CD4-positive, alpha-beta T cell treated with Interleukin-2 at 100 ng/mL for 4 hours (primary cell): Measurements from ENCODE around the gene SLC22A1.
"Not testable (repeated sequence)": the region's sequence is repeated elsewhere in the genome, so short reads cannot be mapped to it uniquely, and the experiment has no call there.

Source experiments
- DNase-seq: peaks from one replicate; pipeline ENCODE4 v3.0.0-alpha.2; 2020; ENCODE audit warnings: low spot score

Gene SLC22A1

DNA sequence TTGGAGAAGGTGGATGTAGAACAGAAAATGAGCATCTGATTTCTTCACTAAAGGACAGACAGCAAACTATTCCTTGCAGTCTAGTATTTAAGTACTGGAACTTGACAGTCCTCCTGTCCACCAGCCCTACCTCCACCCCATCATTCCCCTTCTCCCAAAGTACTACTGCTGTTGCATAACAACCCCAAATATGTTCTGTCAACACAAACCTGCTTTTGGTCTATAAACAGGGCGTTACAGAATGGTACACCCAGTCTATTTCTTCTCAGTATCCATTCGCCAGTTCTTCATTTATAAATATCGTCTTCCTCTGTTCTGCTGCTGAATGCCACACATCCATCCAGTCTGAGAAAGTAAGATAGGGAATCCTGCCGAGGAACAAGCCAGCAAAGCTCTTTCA, 27.7 kb upstream of the SLC22A1 start:
- no peak for DNase-seq

DNA sequence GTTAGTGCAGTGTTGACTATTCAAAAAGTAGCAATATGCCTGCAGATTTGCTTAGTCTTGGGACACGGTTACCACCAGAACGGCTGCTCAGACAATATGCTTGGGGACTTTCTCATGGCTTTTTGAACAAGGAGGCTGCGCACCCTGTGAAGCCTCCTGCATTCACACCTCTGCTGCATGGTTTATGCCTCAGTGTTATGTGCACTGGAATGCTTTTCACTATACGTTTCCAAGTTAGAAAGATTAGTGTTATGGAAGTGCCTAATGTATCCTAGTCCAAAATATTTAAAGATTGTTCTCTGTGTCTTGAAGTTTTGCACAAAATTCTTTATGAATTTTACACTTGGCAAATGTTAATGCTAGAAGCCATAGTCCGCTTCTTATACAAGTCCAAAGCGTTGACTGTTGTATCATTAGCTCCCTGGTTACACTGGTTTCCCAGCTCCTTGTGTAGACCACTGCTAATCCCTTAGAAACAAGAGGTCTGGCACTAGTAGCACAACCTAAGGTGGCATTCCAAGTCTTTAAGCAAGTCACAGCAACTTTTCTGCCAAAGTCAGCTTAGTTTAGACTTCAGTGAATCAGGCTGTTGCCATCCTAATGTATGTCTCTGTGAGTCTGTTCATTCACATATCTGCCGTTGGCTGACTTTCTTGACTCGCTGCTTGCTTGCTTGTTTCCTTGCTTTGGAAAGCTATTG, 26.3 kb upstream of the SLC22A1 start:
- no peak for DNase-seq

DNA sequence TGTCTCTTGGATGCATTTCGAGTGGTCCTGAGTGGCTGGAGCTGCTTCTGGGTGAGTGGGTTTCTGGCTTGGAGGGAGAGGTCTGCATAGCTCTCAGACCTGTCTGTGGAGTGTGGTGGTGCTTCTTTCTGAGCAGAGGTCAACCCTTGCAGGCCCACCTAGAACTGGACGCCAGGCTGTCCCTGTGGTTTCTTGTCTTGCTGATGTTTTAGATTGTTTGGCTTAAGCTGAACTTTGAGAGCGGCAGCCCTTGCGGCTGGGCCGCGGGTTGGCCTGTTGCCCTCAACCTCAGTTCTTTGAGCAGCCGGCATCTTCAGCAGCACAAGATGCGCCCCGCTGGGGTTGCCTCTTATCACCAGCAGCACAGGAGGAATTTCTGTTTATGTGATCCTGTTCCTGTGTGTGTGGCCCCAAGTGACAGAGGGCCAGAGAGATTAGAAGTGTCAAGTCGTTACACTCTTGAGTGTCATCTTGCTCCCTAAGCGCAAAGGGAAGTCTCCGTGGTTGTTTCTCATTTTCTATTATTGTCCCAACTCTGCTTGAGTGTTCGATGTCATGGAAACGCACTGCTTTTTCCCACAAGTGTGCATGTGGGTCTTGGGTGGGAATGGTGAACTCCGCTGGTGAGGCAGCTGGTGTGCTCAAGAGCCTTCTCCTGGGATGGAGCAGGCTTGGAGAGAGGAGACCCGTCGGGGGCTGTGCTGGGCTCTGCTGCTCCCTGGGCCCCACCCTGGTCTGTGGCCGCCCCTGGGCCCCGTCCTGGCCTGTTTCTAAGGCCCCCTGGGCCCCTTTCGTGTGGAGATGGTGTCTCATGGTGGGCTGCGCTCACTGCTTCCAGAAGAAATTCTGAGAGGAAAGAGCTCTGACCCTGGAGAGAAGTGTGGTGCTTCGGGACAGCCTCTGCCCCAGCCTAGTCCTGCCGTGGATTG, 20.1 kb upstream of the SLC22A1 start:
- DNase-seq = no peak

DNA sequence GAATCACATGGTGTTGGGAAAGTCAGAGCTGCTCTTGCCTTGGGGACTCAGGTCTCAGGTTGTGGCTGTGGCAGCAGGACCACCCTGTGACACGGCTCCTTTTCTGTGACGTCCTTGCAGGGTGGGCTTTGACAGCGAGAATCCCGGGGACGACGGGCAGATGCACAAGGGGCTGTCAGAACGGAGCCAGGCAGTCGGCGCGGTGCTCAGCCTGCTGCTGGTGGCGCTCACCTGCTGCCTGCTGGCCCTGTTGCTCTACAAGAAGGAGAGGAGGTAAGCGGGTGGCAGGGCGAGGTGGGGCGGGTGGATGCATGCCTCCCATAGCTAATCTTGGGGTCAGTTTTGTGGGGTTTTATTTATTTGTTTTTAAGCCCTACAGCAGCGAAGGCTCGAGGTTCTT, 19.2 kb upstream of the SLC22A1 start:
- no peak for DNase-seq

DNA sequence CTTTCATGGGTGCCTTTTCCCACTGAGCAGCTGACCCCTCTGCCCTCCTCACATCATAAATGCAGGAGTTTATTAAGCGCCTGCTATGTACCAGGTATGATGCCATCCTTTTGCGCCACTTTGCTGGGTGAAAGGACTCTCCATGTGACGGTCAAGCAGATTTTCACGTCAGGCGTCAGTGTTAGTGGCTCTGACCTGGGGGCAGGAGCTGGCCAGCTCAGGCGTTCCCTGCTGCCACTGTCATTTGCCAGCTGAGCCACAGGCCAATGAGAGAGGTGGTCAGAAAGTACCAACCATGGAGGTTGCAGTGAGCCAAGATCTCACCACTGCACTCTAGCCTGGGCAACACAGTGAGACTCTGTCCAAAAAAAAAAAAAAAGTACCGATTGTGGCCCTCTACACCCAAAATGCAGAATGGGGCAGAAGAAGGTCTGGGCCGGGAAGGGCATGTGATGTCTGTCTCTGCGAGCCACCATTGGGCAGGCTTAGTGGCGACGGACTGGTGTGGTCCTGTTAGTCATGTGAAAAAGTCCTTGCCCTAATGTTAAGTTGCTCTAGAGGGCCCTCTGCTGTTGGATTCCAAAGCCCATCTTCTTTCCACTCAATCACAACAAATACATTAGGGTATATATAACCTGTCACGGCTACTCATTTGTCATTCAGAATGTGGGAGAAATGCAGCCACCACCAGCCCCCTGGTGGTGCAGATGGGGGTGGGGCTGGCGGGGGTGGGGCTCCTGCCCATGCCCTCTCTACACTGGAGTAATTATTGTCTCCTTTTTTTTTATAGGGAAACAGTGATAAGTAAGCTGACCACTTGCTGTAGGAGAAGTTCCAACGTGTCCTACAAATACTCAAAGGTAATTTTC, 18.4 kb upstream of the SLC22A1 start:
- DNase-seq = peak; percentile 7

DNA sequence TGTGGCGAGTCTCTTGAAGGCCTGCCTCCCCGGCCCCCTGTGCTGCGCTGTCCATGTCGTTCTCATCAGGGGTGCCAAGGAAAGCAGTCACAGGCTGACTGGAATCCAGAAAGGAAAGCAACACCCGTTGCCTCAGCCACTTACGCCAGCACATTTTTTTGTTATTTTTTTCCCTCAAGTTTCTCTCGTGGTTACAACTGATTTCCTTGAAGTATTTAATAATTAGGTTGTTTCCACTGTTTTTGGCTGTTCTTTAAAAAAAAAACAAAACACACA, 17.9 kb upstream of the SLC22A1 start:
- DNase-seq = no peak

DNA sequence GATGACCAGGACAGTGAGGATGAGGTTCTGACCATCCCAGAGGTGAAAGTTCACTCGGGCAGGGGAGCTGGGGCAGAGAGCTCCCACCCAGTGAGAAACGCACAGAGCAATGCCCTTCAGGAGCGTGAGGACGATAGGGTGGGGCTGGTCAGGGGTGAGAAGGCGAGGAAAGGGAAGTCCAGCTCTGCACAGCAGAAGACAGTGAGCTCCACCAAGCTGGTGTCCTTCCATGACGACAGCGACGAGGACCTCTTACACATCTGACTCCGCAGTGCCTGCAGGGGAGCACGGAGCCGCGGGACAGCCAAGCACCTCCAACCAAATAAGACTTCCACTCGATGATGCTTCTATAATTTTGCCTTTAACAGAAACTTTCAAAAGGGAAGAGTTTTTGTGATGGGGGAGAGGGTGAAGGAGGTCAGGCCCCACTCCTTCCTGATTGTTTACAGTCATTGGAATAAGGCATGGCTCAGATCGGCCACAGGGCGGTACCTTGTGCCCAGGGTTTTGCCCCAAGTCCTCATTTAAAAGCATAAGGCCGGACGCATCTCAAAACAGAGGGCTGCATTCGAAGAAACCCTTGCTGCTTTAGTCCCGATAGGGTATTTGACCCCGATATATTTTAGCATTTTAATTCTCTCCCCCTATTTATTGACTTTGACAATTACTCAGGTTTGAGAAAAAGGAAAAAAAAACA, 16.6 kb upstream of the SLC22A1 start:
- DNase-seq = no peak

DNA sequence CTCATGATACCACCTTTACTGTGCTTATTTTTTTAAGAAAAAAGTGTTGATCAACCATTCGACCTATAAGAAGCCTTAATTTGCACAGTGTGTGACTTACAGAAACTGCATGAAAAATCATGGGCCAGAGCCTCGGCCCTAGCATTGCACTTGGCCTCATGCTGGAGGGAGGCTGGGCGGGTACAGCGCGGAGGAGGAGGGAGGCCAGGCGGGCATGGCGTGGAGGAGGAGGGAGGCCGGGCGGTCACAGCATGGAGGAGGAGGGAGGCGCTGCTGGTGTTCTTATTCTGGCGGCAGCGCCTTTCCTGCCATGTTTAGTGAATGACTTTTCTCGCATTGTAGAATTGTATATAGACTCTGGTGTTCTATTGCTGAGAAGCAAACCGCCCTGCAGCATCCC, 15.6 kb upstream of the SLC22A1 start:
- DNase-seq = no peak

DNA sequence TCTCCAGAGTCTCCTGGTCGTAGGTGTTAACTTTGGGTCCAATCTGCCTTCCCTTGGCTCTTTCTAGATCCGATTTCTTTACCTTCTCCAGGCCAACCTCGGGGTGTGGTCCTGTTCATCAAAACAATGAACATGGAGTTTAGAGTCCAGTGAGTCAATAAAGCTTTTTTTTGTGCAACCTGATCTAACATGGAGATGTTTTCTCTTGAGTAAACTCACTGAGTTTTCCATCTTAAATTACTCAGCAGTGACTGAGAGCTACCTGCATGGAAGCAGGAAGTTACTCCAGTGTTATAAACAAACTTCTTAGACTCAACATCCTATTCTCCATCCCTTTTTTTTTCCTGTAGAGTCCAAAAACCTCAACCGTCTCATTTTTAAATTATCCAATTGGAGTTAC, 14.9 kb upstream of the SLC22A1 start:
- no peak for DNase-seq

DNA sequence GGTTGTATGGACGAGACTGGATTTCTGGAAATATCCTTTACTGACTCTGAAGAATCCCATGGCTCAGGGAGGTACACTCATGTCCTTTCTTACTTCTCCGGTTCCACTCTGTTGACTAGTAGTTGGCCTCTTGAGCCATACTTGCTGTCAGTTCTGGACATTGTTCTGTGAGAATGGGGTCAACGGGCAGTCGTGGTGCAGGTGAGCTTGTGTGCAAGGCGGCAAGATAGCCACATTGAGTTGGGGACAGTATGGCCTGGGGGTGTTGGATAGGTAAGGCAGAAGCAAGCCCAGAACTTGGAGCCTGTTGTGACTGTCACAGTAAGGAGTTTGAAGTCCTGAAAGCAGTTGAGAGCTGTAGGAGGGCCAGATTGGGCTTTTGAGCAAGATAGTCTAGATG, 13.5 kb upstream of the SLC22A1 start:
- no peak for DNase-seq

DNA sequence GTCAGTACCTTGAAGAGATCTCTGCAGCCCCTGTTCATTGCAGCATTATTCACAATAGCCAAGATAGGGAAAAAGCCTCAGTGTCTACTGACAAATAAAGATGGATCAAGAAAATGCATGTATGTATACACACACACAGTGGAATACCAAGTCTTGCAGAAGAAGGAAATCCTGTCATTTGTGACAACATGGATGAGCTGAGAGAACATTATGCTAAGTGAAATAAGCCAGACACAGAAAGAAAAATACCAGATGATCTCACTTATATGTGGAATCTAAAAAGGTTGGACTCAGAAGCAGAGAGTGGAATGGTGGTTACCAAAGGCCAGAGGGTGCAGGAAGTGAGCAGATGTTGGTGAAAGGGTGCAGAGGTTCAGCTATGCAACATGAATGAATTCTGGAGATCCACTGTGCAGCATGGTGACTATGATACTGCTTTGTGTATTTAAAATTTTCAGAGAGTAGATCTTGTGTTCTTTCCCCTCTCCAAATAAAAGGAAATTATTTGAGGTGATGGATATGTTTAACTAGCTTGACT, 11.0 kb upstream of the SLC22A1 start:
- DNase-seq = no peak

DNA sequence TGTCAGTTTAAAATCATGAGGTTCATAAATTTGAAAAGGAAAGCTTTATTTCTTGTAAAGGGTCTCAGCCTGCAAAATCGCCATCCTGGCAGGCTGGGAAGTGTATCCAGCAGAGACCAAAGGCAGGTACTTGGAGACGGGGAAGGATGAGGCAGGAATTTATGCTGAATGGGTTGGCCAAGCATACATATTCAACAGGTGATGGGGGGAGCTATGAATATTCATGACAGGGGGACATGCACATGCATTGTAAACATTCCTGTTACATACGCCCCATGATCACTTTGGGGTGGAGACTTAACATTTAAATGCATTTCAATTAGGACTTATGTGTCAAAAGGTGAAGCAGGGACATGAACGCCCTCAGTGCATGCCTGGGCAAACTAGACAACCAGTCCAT, 9.8 kb upstream of the SLC22A1 start:
- no peak for DNase-seq

DNA sequence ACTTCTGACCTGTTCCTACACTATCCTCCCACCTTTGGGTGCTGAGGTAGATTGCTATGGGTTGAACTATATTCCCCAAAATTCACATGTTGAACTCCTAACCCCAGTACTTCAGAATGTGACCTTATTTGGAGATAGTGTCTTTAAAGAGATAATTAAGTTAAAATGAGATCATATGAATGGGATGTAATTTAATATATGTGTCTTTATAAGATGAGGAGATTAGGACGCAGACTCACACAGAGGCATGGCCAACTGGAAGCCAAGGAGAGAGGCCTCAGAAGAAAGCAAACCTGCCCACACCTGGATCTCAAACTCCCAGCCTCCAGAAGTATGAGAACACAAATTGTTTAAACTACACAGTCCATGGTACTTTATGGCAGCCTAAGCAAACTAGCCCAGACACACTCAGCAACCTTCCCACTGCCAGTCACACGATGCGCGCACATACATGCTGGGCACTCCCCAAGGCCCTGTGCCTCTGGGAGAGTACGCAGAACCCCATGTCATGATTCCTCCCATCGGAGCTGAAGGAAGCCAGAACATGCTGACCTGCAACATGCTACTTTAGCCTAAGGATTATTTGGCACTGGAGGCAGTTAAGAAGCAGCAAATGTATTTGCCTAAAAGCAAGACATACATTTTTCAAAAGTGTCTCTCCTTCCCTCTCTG, 8.9 kb upstream of the SLC22A1 start:
- DNase-seq = no peak

DNA sequence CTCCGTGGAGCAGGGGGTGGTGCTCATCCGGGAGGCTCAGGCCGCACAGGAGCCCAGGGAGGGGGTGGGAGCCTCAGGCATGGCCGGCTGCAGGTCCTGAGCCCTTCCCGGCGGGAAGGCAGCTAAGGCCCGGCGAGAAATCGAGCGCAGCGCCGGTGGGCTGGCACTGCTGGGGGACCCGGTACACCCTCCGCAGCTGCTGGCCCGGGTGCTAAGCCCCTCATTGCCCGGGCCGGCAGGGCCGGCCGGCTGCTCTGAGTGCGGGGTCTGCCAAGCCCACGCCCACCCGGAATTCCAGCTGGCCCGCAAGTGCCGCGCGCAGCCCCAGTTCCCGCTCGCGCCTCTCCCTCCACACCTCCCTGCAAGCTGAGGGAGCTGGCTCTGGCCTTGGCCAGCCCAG, 7.1 kb upstream of the SLC22A1 start:
- DNase-seq = not testable (repeated sequence)

DNA sequence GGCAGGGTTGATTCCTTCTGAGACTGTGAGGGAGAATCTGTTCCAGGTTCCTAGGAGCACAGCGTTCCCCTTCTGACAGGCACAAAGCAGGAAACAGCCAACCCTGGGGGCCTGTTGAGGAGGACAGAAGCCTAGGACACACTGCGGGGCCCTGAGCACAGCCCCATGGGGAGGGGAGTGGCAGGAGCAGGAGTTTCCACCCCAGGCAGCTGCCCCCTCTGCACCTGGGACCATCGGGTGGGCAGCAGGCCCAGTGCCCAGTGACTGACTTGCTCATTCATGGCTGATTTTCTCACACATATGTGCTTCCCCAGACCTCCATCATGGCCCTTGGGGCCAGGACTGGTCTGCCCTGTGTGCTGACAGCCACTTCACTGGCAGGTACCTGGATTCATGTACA, 6.2 kb upstream of the SLC22A1 start:
- no peak for DNase-seq

DNA sequence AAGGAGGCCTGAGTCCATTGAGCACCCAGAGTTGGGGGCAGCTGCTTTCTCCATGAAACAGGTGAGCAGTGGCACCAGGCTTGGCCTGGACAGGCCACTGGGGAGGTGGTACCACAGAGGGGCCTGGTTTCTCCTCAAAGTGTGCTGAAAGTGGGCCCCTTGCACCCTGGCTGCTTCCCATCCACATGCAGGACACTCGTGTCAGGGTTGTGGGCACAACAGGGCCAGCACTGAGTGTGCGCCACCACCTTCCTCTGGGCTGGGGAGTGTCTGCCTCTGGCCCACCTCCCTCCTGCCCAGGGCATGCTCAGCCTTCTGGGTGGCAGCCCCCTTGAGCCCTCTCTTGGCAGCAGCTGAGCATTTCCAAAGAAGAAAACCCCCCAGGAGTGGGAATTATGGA, 5.2 kb upstream of the SLC22A1 start:
- DNase-seq = no peak

DNA sequence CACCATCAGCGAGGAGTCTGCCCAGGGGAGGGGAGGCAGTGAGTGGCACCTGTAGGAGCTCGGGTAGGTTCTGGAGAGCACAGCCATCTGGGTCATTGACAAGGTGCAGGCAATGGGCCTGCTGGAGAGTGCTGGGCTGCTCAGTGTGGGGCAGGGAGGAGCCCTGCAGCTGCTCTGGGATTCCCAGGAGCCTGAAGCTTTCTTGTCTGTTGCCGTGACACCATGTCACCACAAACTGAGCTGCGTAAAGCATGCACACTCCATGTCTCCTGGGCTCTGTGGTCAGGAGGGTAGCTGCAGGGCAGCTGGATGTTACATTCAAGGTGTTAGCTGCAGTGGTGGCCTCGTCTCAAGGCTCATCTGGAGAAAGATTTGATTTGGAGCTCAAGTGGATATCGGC, 4.5 kb upstream of the SLC22A1 start:
- no peak for DNase-seq

DNA sequence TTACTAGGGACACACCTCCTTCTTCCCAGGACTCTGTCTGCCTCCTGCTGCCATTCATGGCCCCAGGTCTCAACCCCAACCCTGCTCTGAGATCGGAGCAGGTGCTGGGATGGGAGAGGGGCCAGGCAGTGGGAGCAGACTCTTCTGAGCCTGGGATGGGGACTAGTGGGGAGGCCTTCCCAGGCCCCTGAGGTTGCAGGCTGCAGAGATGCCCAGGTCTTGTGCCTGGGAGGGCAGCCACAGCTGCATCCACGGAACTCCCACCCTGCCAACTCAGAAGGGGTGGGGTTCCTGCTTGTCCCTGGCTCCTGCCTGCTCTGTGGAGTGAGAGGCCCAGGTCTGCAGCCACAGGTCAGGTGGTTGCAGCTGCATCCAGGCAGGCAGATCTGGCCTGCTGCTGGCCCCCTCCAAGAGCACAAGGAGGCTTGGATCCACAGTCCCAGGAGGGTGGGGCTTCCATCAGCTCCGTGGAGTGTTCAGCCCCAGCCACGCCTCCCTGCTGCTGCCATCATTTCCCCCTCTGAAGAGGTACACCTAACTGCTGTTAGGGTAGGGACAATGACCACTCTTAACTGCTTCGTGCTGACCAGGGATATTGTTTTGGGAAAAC, 2.9 kb upstream of the SLC22A1 start:
- no peak for DNase-seq

DNA sequence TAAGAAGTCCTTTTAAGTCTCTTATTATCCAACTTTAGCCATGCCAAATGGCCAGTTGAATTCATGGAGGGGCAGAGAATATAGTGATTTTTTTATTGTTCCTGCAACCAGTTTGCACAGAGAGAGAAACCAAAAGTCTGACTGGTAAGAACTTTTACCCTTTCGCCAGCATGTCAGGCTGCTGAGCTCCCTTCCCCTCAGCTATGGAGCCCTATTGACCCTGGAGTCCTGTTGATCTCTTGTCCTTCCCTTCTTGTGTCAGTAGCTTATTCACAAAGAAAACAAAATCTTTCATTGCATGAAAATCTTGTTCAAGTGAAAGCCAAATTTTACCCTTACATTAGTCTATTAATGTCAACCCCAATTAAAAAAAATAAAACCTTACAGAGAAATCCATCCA, 1.5 kb upstream of the SLC22A1 start:
- no peak for DNase-seq

DNA sequence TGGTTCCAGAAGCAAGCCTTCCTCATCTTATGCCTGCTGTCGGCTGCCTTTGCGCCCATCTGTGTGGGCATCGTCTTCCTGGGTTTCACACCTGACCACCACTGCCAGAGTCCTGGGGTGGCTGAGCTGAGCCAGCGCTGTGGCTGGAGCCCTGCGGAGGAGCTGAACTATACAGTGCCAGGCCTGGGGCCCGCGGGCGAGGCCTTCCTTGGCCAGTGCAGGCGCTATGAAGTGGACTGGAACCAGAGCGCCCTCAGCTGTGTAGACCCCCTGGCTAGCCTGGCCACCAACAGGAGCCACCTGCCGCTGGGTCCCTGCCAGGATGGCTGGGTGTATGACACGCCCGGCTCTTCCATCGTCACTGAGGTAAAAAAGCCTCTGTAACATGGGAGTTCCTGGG, 366 bp downstream of the SLC22A1 start:
- DNase-seq = no peak

DNA sequence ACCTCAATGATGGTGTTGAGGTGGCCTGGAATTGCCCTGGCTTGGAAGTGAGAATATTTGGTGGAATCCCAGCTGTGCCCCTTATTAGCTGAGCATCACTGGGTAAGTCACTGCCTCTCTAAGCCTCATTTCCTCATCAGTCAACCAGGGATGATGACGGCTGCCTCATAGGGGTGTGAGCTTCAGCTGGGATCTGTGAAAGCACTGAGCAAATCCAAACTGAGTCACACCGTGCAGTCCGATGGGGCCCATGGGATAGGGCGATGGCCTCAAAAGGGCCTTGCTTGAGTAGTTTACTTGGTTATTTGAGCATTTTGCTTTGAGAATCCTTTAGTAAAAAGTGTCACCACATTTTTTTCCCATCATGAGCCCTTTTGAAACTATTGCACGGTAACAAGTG, 1.1 kb downstream of the SLC22A1 start:
- no peak for DNase-seq
